ENCODE data around the gene TMCC1. TPM values are rescaled to one million over a fixed set of nuclear protein-coding genes. Genes with fewer than 3 reads are reported as not detected.
A peak's percentile ranks its signal among the peaks of the same experiment; 100 is the strongest.

The TMCC1 gene
- total and polyA plus RNA-seq, 4 donors = 10.2 to 60.0 (median 11.0) TPM

DNA sequence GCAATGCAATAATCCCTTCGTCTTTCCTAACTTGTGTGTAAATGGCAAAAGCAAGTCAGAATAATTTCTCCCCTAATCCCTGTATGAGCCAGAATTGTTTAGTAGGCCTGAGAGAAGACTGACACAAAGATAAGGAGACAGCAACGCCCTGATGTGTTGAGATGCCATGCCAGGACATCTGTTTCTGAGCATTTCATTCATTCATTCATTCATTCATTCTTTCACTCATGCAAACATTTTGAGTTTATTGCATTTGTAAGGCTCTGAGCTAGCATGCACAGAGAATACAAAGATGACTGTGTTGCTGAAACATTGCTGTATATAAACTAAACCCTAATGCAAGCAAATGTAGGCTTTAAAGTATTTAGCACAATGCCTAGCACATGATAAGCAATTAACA lies 127.4 kb downstream of the TMCC1 start:
- TF ChIP-seq EGR1 (IDR thresholded peaks at IDR 0.05; ENCODE audit: low read depth in 2 of 2) (no peak), NR2F2 (IDR thresholded peaks at IDR 0.05) (no peak), FOXA1 (IDR thresholded peaks at IDR 0.05) (no peak), CTCF (IDR thresholded peaks at IDR 0.05; ENCODE audit: low read depth, low read length, missing input control) (no peak), RXRA (IDR thresholded peaks at IDR 0.05) (no peak), RAD21 (IDR thresholded peaks at IDR 0.05) (no peak), MAX (IDR thresholded peaks at IDR 0.05) (no peak), ATF3 (IDR thresholded peaks at IDR 0.05) (no peak), GABPA (IDR thresholded peaks at IDR 0.05 in 1 of 2, conservative IDR thresholded peaks at IDR 0.05 in 1 of 2) (no peak), JUND (IDR thresholded peaks at IDR 0.05) (no peak), TAF1 (conservative IDR thresholded peaks at IDR 0.05) (no peak), REST (IDR thresholded peaks at IDR 0.05) (no peak), HNF4A (conservative IDR thresholded peaks at IDR 0.05) (no peak)
- peaks cover 2 to 6% (median 4%) of the 10 kb centered on the region in 4 donors for H3K4me1 ChIP-seq (ENCODE audit: control insufficient read depth in 4 of 4, insufficient read depth in 4 of 4, low read length in 3 of 4)
- no peak overlapping the region for H3K9ac ChIP-seq (ENCODE audit: low read depth in 1 of 2, low read length in 2 of 2)
- DNase-seq (ENCODE audit: low spot score) = no peak
- no peaks in the 10 kb centered on the region for H3K9me3 ChIP-seq (ENCODE audit: control insufficient read depth in 4 of 4, low read length in 3 of 4)
- no peaks in the 10 kb centered on the region for H3K27me3 ChIP-seq (ENCODE audit: control insufficient read depth in 4 of 4, insufficient read depth in 4 of 4, low read length in 3 of 4)
- no peaks in the 10 kb centered on the region for H3K36me3 ChIP-seq (ENCODE audit: control insufficient read depth in 4 of 4, insufficient read depth in 3 of 4, low read depth in 1 of 4, low read length in 3 of 4)
- 88% methylated on average over 2 of the region's 2 CpGs for WGBS
- H3K4me3 ChIP-seq (ENCODE audit: low read depth in 1 of 3, low read length in 3 of 3) = no peak overlapping the region
- no peak overlapping the region for H3K27ac ChIP-seq (ENCODE audit: low read depth in 1 of 2, low read length in 2 of 2)

DNA sequence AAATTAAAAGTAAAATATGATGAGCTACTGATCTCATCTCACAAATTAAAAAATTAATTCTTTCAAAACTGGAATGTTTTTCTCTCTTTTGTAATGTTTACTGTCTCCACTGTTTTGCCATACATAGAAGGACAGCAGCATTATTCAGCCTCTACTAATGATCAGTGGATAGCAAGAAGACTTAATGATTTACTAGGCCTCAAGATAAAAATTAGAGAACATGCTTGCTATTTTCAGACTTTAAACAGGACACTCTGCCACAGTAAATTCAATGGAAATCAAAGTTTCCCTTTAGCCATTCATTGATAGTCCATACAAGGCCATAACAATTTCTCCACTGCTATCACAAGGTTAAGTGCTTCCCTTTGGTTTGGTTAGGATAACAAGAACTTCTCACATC lies 129.4 kb downstream of the TMCC1 start:
- no peak overlapping the region for H3K27ac ChIP-seq (ENCODE audit: low read depth in 1 of 2, low read length in 2 of 2)
- H3K4me1 ChIP-seq (ENCODE audit: control insufficient read depth in 4 of 4, insufficient read depth in 4 of 4, low read length in 3 of 4) = peaks cover 2 to 6% (median 4%) of the 10 kb centered on the region in 4 donors
- DNase-seq (ENCODE audit: low spot score) = no peak
- no peaks in the 10 kb centered on the region for H3K36me3 ChIP-seq (ENCODE audit: control insufficient read depth in 4 of 4, insufficient read depth in 3 of 4, low read depth in 1 of 4, low read length in 3 of 4)
- no peaks in the 10 kb centered on the region for H3K27me3 ChIP-seq (ENCODE audit: control insufficient read depth in 4 of 4, insufficient read depth in 4 of 4, low read length in 3 of 4)
- H3K9me3 ChIP-seq (ENCODE audit: control insufficient read depth in 4 of 4, low read length in 3 of 4) = no peaks in the 10 kb centered on the region
- H3K9ac ChIP-seq (ENCODE audit: low read depth in 1 of 2, low read length in 2 of 2) = peak overlapping the region in 1 of 2 donors; percentile 27
- H3K4me3 ChIP-seq (ENCODE audit: low read depth in 1 of 3, low read length in 3 of 3) = no peak overlapping the region
- TF ChIP-seq MAX (IDR thresholded peaks at IDR 0.05) = peak; percentile 60
- TF ChIP-seq HNF4A (conservative IDR thresholded peaks at IDR 0.05) = peak; percentile 81 to 83
- TF ChIP-seq REST (IDR thresholded peaks at IDR 0.05) = peak; percentile 94
- TF ChIP-seq SP1 (IDR thresholded peaks at IDR 0.05) = peak; percentile 80
- no peak for TF ChIP-seq CTCF (IDR thresholded peaks at IDR 0.05; ENCODE audit: low read depth, low read length, missing input control)
- no peak for TF ChIP-seq ATF3 (IDR thresholded peaks at IDR 0.05)
- peak; percentile 25 to 33 for TF ChIP-seq JUND (IDR thresholded peaks at IDR 0.05)
- TF ChIP-seq, protein P1, sequence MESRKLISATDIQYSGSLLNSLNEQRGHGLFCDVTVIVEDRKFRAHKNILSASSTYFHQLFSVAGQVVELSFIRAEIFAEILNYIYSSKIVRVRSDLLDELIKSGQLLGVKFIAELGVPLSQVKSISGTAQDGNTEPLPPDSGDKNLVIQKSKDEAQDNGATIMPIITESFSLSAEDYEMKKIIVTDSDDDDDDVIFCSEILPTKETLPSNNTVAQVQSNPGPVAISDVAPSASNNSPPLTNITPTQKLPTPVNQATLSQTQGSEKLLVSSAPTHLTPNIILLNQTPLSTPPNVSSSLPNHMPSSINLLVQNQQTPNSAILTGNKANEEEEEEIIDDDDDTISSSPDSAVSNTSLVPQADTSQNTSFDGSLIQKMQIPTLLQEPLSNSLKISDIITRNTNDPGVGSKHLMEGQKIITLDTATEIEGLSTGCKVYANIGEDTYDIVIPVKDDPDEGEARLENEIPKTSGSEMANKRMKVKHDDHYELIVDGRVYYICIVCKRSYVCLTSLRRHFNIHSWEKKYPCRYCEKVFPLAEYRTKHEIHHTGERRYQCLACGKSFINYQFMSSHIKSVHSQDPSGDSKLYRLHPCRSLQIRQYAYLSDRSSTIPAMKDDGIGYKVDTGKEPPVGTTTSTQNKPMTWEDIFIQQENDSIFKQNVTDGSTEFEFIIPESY (IDR thresholded peaks at IDR 0.05) = peak; percentile 59
- TF ChIP-seq TAF1 (conservative IDR thresholded peaks at IDR 0.05) = no peak
- no peak for TF ChIP-seq FOXA1 (IDR thresholded peaks at IDR 0.05)
- TF ChIP-seq FOXA2 (IDR thresholded peaks at IDR 0.05) = no peak
- no peak for TF ChIP-seq NR2F2 (IDR thresholded peaks at IDR 0.05)
- peak; percentile 32 to 51 for TF ChIP-seq RAD21 (IDR thresholded peaks at IDR 0.05)

Data from liver (tissue), 9 donors.